Upper lobe of right lung (tissue), 1 donor: ENCODE data around the gene TENM4. TPM values are rescaled to one million over a fixed set of nuclear protein-coding genes. Genes with fewer than 3 reads are reported as not detected.

Source experiments
- ATAC-seq: fragments of 200-7000 bp; cut with Tn5 transposase; one replicate; pipeline ENCODE4 v1.9.1; 2020; ENCODE audit warnings: mild to moderate bottlenecking, moderate library complexity
- DNase-seq: peaks from one replicate; pipeline ENCODE4 v3.0.0-alpha.2; 2020
- H3K27ac ChIP-seq: fragments of 200-600 bp; one replicate; pipeline ENCODE4 v1.8.0; 2022
- H3K27me3 ChIP-seq: fragments of 200-600 bp; one replicate; pipeline ENCODE4 v1.8.0; 2022; ENCODE audit warnings: mild to moderate bottlenecking
- H3K36me3 ChIP-seq: fragments of 200-600 bp; one replicate; pipeline ENCODE4 v1.8.0; 2022
- H3K4me1 ChIP-seq: fragments of 200-600 bp; one replicate; pipeline ENCODE4 v1.8.0; 2022
- H3K4me3 ChIP-seq: fragments of 200-600 bp; one replicate; pipeline ENCODE4 v1.8.0; 2022; ENCODE audit warnings: mild to moderate bottlenecking
- H3K9me3 ChIP-seq: fragments of 200-600 bp; one replicate; pipeline ENCODE4 v1.8.0; 2022
- intact Hi-C: fragments of 100-400 bp; cut with DNase I; formaldehyde crosslinking; loops from one replicate; pipeline ENCODE4 v1.11.0; 2022
- total RNA-seq: library from RNA; stranded (reverse); fragmentation: NEBNext Ultra II Directional; extraction: Animal tissue kit (Norgen Biotek cat#: 25700); gene quantifications from one replicate; pipeline ENCODE4 v1.2.1, GENCODE V29; 2021
- TF ChIP-seq, protein P1 (sequence below): fragments of 200-600 bp; IDR thresholded peaks from one replicate; pipeline ENCODE4 v1.8.0; 2022; ENCODE audit warnings: antibody characterized with exemption
- donor health status: DM: no; HTN: yes; CAD: no; lungs with severe emphysema.

Gene TENM4
- total RNA-seq, 1 donor from 2014 or later, result 4.3 TPM

DNA sequence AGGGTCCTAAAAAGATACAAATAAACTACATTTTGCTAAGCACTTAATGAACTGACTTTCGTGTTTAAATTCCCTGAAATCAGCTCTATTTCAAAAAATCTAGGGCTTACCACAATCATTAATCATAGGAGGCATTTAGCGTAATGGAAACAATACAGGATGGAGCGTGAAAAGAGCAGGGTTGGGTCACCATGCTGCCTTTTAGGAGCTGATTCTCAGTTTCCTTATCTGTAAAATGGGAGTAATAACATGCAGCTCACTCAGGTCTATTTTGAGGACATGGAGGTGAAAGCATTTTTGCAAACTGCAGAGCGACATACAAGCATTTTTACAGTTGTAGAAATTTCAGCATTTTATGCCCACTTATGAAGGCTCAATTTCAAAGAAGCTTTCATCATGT is 407.0 kb downstream of the TENM4 start:
- TF ChIP-seq, protein P1, sequence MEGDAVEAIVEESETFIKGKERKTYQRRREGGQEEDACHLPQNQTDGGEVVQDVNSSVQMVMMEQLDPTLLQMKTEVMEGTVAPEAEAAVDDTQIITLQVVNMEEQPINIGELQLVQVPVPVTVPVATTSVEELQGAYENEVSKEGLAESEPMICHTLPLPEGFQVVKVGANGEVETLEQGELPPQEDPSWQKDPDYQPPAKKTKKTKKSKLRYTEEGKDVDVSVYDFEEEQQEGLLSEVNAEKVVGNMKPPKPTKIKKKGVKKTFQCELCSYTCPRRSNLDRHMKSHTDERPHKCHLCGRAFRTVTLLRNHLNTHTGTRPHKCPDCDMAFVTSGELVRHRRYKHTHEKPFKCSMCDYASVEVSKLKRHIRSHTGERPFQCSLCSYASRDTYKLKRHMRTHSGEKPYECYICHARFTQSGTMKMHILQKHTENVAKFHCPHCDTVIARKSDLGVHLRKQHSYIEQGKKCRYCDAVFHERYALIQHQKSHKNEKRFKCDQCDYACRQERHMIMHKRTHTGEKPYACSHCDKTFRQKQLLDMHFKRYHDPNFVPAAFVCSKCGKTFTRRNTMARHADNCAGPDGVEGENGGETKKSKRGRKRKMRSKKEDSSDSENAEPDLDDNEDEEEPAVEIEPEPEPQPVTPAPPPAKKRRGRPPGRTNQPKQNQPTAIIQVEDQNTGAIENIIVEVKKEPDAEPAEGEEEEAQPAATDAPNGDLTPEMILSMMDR, result no peak
- ATAC-seq (no peak), DNase-seq (no peak)
- no peaks in the 10 kb centered on the region for H3K36me3 ChIP-seq
- peaks cover 17% of the 10 kb centered on the region for H3K27me3 ChIP-seq
- H3K9me3 ChIP-seq, result no peaks in the 10 kb centered on the region
- H3K27ac ChIP-seq, result no peak overlapping the region
- intact Hi-C loops, result no loop called here
- no peaks in the 10 kb centered on the region for H3K4me1 ChIP-seq
- H3K4me3 ChIP-seq, result no peak overlapping the region

DNA sequence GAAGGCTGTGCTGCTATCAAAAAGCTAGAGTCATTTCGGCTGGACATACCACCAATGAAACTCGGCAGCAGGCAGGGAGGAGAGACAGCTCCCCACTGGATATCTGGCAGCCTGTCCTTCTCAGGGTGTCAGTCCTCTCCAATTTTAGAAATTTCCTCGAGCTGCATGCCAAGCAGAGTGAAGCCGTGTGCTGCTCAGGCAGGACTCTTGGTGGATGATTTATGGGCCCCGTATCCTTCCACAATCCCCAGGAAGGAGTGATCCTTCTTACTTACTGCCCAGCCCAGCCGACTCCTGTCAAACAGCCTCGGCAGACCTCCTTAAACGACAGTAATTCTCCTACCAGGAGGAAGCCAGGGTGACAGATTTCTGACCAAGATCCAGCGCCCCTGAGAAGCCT is 410.4 kb downstream of the TENM4 start:
- DNase-seq (no peak), ATAC-seq (no peak)
- Histone ChIP-seq H3K27ac (no peak overlapping the region), H3K36me3 (no peaks in the 10 kb centered on the region), H3K9me3 (no peaks in the 10 kb centered on the region), H3K4me3 (no peak overlapping the region), H3K4me1 (no peaks in the 10 kb centered on the region), H3K27me3 (peaks cover 24% of the 10 kb centered on the region)
- TF ChIP-seq, protein P1, result no peak
- intact Hi-C loops, result no loop called here

DNA sequence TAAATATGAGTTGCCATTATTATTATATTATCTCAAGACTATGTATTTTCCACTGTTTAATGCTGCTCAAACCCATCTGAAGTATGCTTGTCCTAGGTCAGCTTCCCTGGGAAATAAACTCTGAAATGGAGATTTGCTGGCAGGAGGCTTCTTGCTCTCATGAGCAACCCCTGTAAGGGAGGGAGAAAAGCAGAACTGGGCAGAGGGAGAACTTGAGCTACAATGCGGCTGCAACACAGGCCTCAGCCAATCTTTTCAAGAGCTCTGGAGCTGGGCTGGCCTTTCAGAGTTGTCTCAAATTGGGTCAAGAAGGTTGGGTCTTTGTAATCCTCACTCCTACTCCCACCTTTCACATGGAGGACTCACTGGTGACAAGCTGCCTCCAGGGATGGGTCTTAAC is 412.6 kb downstream of the TENM4 start:
- Histone ChIP-seq H3K27me3 (peaks cover 24% of the 10 kb centered on the region), H3K4me1 (no peaks in the 10 kb centered on the region), H3K27ac (no peak overlapping the region), H3K4me3 (no peak overlapping the region), H3K36me3 (no peaks in the 10 kb centered on the region), H3K9me3 (no peaks in the 10 kb centered on the region)
- TF ChIP-seq, protein P1, result no peak
- ATAC-seq (no peak), DNase-seq (no peak)
- intact Hi-C loops, result no loop called here

DNA sequence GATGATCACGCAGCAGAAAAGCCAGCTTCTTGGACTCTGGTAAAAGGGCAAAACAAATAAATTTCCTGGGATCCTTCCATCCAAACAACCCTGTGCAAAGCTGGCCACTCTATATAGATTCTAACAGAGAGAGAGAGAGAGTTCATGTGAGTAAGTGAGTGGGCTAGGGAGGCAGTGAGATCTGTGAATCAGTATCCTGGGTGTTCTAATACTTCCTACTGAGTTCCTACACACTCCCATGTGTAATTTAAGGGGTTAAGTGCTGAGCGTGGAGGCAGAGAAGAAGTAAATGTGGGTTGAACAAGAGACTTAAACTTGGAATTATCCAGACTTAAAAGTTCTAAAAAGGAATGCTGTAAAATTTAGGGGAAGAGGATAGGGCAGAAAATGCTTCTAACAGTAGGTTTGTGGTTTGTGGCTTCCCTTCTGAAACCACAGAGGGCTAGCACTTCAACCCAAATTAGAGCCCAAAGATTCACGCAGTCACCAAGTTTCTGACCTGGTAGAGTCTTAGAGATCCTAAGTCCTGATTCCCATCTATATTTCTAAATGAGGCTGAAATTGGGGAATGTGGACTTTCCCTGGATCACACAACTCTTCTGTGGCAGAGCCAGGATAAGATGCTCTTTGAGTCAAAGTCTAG is 413.9 kb downstream of the TENM4 start:
- H3K27me3 ChIP-seq, result peaks cover 21% of the 10 kb centered on the region
- TF ChIP-seq, protein P1, result no peak
- no peak for DNase-seq
- no peak overlapping the region for H3K27ac ChIP-seq
- H3K4me3 ChIP-seq, result no peak overlapping the region
- intact Hi-C loops, result no loop called here
- H3K36me3 ChIP-seq, result no peaks in the 10 kb centered on the region
- H3K9me3 ChIP-seq, result no peaks in the 10 kb centered on the region
- no peak for ATAC-seq
- H3K4me1 ChIP-seq, result no peaks in the 10 kb centered on the region

DNA sequence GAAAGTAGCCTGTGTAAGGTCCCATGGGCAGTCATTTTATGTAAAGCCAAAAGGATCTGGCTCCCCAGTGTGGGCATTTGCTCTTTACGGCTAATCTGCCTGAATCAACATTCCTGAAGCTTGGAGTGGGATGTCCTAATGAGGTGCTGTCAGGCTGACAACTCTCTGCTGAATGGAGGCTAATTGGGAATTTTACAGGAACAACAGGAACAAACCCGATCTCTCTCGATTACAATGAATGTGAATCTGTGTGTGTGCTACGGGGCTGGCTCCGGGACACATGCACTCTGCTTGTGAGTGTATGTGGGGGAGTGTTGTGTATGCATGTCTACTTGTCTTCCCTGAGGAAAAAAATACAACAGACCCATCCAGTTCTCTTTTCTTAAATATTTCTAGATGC is 415.2 kb downstream of the TENM4 start:
- DNase-seq (no peak), ATAC-seq (no peak)
- H3K4me3 ChIP-seq, result no peak overlapping the region
- H3K27me3 ChIP-seq, result peaks cover 8% of the 10 kb centered on the region
- no peak overlapping the region for H3K27ac ChIP-seq
- TF ChIP-seq, protein P1, result no peak
- no peaks in the 10 kb centered on the region for H3K36me3 ChIP-seq
- intact Hi-C loops, result no loop called here
- H3K9me3 ChIP-seq, result no peaks in the 10 kb centered on the region
- no peaks in the 10 kb centered on the region for H3K4me1 ChIP-seq

DNA sequence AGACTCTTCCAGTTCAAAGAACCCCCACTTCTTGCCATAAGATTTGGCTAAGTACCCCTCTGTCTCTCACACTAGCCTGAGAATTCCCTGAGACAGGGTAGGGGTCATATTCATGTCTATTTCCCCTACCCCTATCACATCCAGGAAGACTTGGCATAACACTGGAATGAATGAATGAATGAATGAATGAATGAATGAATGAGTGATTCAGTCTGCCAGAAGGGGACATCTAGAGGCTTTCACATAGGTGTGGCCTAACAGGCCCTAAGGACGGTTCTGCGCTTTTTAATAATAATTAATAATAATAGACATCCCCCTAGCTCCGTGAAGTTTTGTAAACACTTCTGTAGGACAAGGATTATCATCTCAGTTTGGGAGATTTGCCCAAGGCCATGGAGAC is 415.7 kb downstream of the TENM4 start:
- TF ChIP-seq, protein P1, result no peak
- peaks cover 7% of the 10 kb centered on the region for H3K27me3 ChIP-seq
- no peak overlapping the region for H3K27ac ChIP-seq
- H3K9me3 ChIP-seq, result no peaks in the 10 kb centered on the region
- H3K4me3 ChIP-seq, result no peak overlapping the region
- DNase-seq (no peak), ATAC-seq (no peak)
- intact Hi-C loops, result no loop called here
- H3K4me1 ChIP-seq, result no peaks in the 10 kb centered on the region
- no peaks in the 10 kb centered on the region for H3K36me3 ChIP-seq
